Skeletal muscle tissue (tissue), 4 donors: ENCODE measurements around the gene CDC123. TPM values are rescaled to one million over a fixed set of nuclear protein-coding genes. Genes with fewer than 3 reads are reported as not detected.

Source experiments
- H3K27ac ChIP-seq: one replicate; pipeline ENCODE4 v1.7.0; 2013; ENCODE audit warnings: mild to moderate bottlenecking, low read depth, low read length, inconsistent platforms
- H3K27me3 ChIP-seq, 3 donors: one replicate each; pipeline ENCODE4 v1.7.0; 2013; ENCODE audit warnings: low read length in 3 of 3; ENCODE audit not compliant: control insufficient read depth in 3 of 3, insufficient read depth in 3 of 3
- H3K36me3 ChIP-seq, 3 donors: one replicate each; pipeline ENCODE4 v1.7.0; 2013; ENCODE audit warnings: low read length in 3 of 3; ENCODE audit not compliant: control insufficient read depth in 3 of 3, insufficient read depth in 3 of 3
- H3K4me1 ChIP-seq, 3 donors: one replicate each; pipeline ENCODE4 v1.7.0; 2013; ENCODE audit warnings: low read length in 3 of 3, mild to moderate bottlenecking in 3 of 3; ENCODE audit not compliant: control insufficient read depth in 3 of 3, insufficient read depth in 3 of 3
- H3K4me3 ChIP-seq, 3 donors: one replicate each; pipeline ENCODE4 v1.7.0; 2013; ENCODE audit warnings: low read length in 3 of 3
- H3K9ac ChIP-seq, 3 donors: one replicate each; pipeline ENCODE4 v1.7.0; 2013; ENCODE audit warnings: low read length in 3 of 3, mild to moderate bottlenecking in 3 of 3, moderate library complexity in 2 of 3, low read depth in 1 of 3
- H3K9me3 ChIP-seq, 3 donors: one replicate each; pipeline ENCODE4 v1.7.0; 2013; ENCODE audit warnings: low read length in 3 of 3; ENCODE audit not compliant: control insufficient read depth in 3 of 3
- total RNA-seq: library from RNA; depleted of rRNA; stranded (reverse); fragments of >200 nt; gene quantifications from one replicate; pipeline ENCODE4 v1.2.3, GENCODE V29; 2014
- donor health status: Osteomylitis.

The CDC123 gene
- total RNA-seq, 1 donor from 2014 or later: 84.5 TPM

GRCh38 chr10:12202226-12202625 lies 6.2 kb downstream of the CDC123 start:
- H3K9ac ChIP-seq: no peak overlapping the region
- no peaks in the 10 kb centered on the region for H3K9me3 ChIP-seq
- H3K4me1 ChIP-seq: peaks cover 0 to 6% (median 4%) of the 10 kb centered on the region in 3 donors
- no peak overlapping the region for H3K4me3 ChIP-seq
- no peaks in the 10 kb centered on the region for H3K27me3 ChIP-seq
- H3K27ac ChIP-seq: no peak overlapping the region
- H3K36me3 ChIP-seq: peaks cover 6 to 29% (median 17%) of the 10 kb centered on the region in 3 donors

- Histone ChIP-seq H3K9ac (no peak overlapping the region), H3K27me3 (no peaks in the 10 kb centered on the region), H3K4me3 (no peak overlapping the region), H3K4me1 (no peaks in the 10 kb centered on the region), H3K27ac (no peak overlapping the region), H3K36me3 (peaks cover 12 to 27% (median 18%) of the 10 kb centered on the region in 3 donors), H3K9me3 (no peaks in the 10 kb centered on the region)
Observed at GRCh38 chr10:12205082-12205481, 9.1 kb downstream of the CDC123 start.

GRCh38 chr10:12207114-12207513 lies 11.1 kb downstream of the CDC123 start:
- no peaks in the 10 kb centered on the region for H3K4me1 ChIP-seq
- H3K4me3 ChIP-seq: no peak overlapping the region
- H3K36me3 ChIP-seq: peaks cover 16 to 29% (median 16%) of the 10 kb centered on the region in 3 donors
- H3K27ac ChIP-seq: no peak overlapping the region
- H3K9ac ChIP-seq: no peak overlapping the region
- no peaks in the 10 kb centered on the region for H3K9me3 ChIP-seq
- no peaks in the 10 kb centered on the region for H3K27me3 ChIP-seq

GRCh38 chr10:12208460-12208859 lies 12.5 kb downstream of the CDC123 start:
- H3K9me3 ChIP-seq: no peaks in the 10 kb centered on the region
- peaks cover 17 to 30% (median 20%) of the 10 kb centered on the region in 3 donors for H3K36me3 ChIP-seq
- no peak overlapping the region for H3K4me3 ChIP-seq
- no peak overlapping the region for H3K9ac ChIP-seq
- H3K27me3 ChIP-seq: no peaks in the 10 kb centered on the region
- H3K4me1 ChIP-seq: no peaks in the 10 kb centered on the region
- no peak overlapping the region for H3K27ac ChIP-seq

- Histone ChIP-seq H3K27me3 (no peaks in the 10 kb centered on the region), H3K4me1 (peaks cover 2 to 5% (median 3%) of the 10 kb centered on the region in 3 donors), H3K9me3 (no peaks in the 10 kb centered on the region), H3K36me3 (peaks cover 20 to 34% (median 21%) of the 10 kb centered on the region in 3 donors), H3K27ac (no peak overlapping the region), H3K4me3 (no peak overlapping the region), H3K9ac (no peak overlapping the region)
Observed at GRCh38 chr10:12212454-12212853, 16.5 kb downstream of the CDC123 start.

GRCh38 chr10:12213621-12214020 lies 17.6 kb downstream of the CDC123 start:
- H3K36me3 ChIP-seq: peaks cover 21 to 34% (median 21%) of the 10 kb centered on the region in 3 donors
- peaks cover 2 to 5% (median 3%) of the 10 kb centered on the region in 3 donors for H3K4me1 ChIP-seq
- no peaks in the 10 kb centered on the region for H3K9me3 ChIP-seq
- H3K27me3 ChIP-seq: no peaks in the 10 kb centered on the region
- no peak overlapping the region for H3K4me3 ChIP-seq
- no peak overlapping the region for H3K9ac ChIP-seq
- H3K27ac ChIP-seq: no peak overlapping the region

- Histone ChIP-seq H3K27ac (peak overlapping the region; percentile 5), H3K9me3 (no peaks in the 10 kb centered on the region), H3K4me3 (no peak overlapping the region), H3K9ac (no peak overlapping the region), H3K36me3 (peaks cover 24 to 38% (median 26%) of the 10 kb centered on the region in 3 donors), H3K27me3 (no peaks in the 10 kb centered on the region), H3K4me1 (peaks cover 2 to 5% (median 3%) of the 10 kb centered on the region in 3 donors)
Observed at GRCh38 chr10:12214093-12214492, 18.1 kb downstream of the CDC123 start.

GRCh38 chr10:12214763-12215218 lies 18.8 kb downstream of the CDC123 start:
- Histone ChIP-seq H3K27ac (peak overlapping the region; percentile 5), H3K4me1 (peaks cover 2 to 5% (median 3%) of the 10 kb centered on the region in 3 donors), H3K9ac (no peak overlapping the region), H3K9me3 (no peaks in the 10 kb centered on the region), H3K27me3 (no peaks in the 10 kb centered on the region), H3K36me3 (peaks cover 23 to 38% (median 24%) of the 10 kb centered on the region in 3 donors), H3K4me3 (no peak overlapping the region)

GRCh38 chr10:12218991-12219390 lies 23.0 kb downstream of the CDC123 start:
- H3K36me3 ChIP-seq: peaks cover 13 to 17% (median 16%) of the 10 kb centered on the region in 3 donors
- no peaks in the 10 kb centered on the region for H3K27me3 ChIP-seq
- H3K4me1 ChIP-seq: peaks cover 0 to 5% (median 2%) of the 10 kb centered on the region in 3 donors
- H3K9me3 ChIP-seq: no peaks in the 10 kb centered on the region
- no peak overlapping the region for H3K27ac ChIP-seq
- no peak overlapping the region for H3K4me3 ChIP-seq
- H3K9ac ChIP-seq: no peak overlapping the region

- Histone ChIP-seq H3K36me3 (peaks cover 15 to 17% (median 16%) of the 10 kb centered on the region in 3 donors), H3K4me3 (no peak overlapping the region), H3K27ac (no peak overlapping the region), H3K27me3 (no peaks in the 10 kb centered on the region), H3K9me3 (no peaks in the 10 kb centered on the region), H3K4me1 (no peaks in the 10 kb centered on the region), H3K9ac (no peak overlapping the region)
Observed at GRCh38 chr10:12221323-12222298, 25.6 kb downstream of the CDC123 start.
